Measurements from ENCODE around the gene NME7. TPM values are rescaled to one million over a fixed set of nuclear protein-coding genes. Genes with fewer than 3 reads are reported as not detected.

The NME7 gene
- total RNA-seq, 1 donor from 2014 or later, result 18.6 TPM

DNA sequence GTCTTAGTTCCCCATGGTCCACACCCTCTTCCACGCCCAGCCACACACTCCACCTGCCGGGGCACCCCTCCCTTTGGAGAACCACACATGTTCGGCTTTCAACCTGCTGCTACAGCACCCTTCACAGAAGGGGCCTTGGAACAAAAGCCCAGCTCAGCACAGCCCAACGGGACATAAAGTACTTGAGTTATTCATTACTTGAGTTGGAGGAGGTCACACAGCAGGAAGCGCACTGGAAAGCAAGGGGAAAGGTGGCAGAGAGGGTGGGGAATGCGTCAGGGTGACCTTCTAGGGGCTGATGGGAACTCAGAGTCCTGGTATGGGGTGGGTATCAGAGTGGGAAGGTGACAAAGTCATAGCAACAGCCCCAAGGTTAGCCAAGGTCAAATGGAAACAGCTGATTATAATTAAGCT is 264.1 kb downstream of the NME7 start:
- Mint-ChIP-seq H3K4me1 (ENCODE audit: low read depth, unreplicated experiment) (peaks cover 15% of the 10 kb centered on the region), H3K27me3 (ENCODE audit: unreplicated experiment) (peaks cover 14% of the 10 kb centered on the region), H3K27ac (ENCODE audit: unreplicated experiment) (no peak overlapping the region), H3K9me3 (ENCODE audit: unreplicated experiment) (peaks cover 14% of the 10 kb centered on the region), H3K36me3 (ENCODE audit: unreplicated experiment) (peaks cover 5% of the 10 kb centered on the region), H3K4me3 (ENCODE audit: unreplicated experiment) (no peak overlapping the region)
- TF ChIP-seq, protein P1, sequence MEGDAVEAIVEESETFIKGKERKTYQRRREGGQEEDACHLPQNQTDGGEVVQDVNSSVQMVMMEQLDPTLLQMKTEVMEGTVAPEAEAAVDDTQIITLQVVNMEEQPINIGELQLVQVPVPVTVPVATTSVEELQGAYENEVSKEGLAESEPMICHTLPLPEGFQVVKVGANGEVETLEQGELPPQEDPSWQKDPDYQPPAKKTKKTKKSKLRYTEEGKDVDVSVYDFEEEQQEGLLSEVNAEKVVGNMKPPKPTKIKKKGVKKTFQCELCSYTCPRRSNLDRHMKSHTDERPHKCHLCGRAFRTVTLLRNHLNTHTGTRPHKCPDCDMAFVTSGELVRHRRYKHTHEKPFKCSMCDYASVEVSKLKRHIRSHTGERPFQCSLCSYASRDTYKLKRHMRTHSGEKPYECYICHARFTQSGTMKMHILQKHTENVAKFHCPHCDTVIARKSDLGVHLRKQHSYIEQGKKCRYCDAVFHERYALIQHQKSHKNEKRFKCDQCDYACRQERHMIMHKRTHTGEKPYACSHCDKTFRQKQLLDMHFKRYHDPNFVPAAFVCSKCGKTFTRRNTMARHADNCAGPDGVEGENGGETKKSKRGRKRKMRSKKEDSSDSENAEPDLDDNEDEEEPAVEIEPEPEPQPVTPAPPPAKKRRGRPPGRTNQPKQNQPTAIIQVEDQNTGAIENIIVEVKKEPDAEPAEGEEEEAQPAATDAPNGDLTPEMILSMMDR (IDR thresholded peaks at IDR 0.05; ENCODE audit: partially characterized antibody, unreplicated experiment), result no peak
- no peak for DNase-seq

GRCh38 chr1:169103002-169103401 is 264.6 kb downstream of the NME7 start:
- TF ChIP-seq, protein P1 (IDR thresholded peaks at IDR 0.05; ENCODE audit: partially characterized antibody, unreplicated experiment), result no peak
- DNase-seq, result no peak
- H3K27ac Mint-ChIP-seq (ENCODE audit: unreplicated experiment), result no peak overlapping the region
- H3K36me3 Mint-ChIP-seq (ENCODE audit: unreplicated experiment), result peaks cover 5% of the 10 kb centered on the region
- no peak overlapping the region for H3K4me3 Mint-ChIP-seq (ENCODE audit: unreplicated experiment)
- H3K9me3 Mint-ChIP-seq (ENCODE audit: unreplicated experiment), result peaks cover 14% of the 10 kb centered on the region
- H3K27me3 Mint-ChIP-seq (ENCODE audit: unreplicated experiment), result peaks cover 12% of the 10 kb centered on the region
- peaks cover 12% of the 10 kb centered on the region for H3K4me1 Mint-ChIP-seq (ENCODE audit: low read depth, unreplicated experiment)

- DNase-seq, result no peak
- Mint-ChIP-seq H3K27ac (ENCODE audit: unreplicated experiment) (no peak overlapping the region), H3K4me3 (ENCODE audit: unreplicated experiment) (no peak overlapping the region), H3K4me1 (ENCODE audit: low read depth, unreplicated experiment) (peaks cover 9% of the 10 kb centered on the region), H3K27me3 (ENCODE audit: unreplicated experiment) (peaks cover 10% of the 10 kb centered on the region), H3K36me3 (ENCODE audit: unreplicated experiment) (peaks cover 5% of the 10 kb centered on the region), H3K9me3 (ENCODE audit: unreplicated experiment) (peaks cover 11% of the 10 kb centered on the region)
- TF ChIP-seq, protein P1 (IDR thresholded peaks at IDR 0.05; ENCODE audit: partially characterized antibody, unreplicated experiment), result no peak
Measured at GRCh38 chr1:169102567-169102966, 265.0 kb downstream of the NME7 start.

- TF ChIP-seq, protein P1 (IDR thresholded peaks at IDR 0.05; ENCODE audit: partially characterized antibody, unreplicated experiment), result no peak
- H3K36me3 Mint-ChIP-seq (ENCODE audit: unreplicated experiment), result peaks cover 5% of the 10 kb centered on the region
Measured at GRCh38 chr1:169100651-169101088, 266.9 kb downstream of the NME7 start.

GRCh38 chr1:169100208-169100607 is 267.4 kb downstream of the NME7 start:
- Mint-ChIP-seq H3K36me3 (ENCODE audit: unreplicated experiment) (peaks cover 5% of the 10 kb centered on the region), H3K27me3 (ENCODE audit: unreplicated experiment) (peaks cover 5% of the 10 kb centered on the region), H3K9me3 (ENCODE audit: unreplicated experiment) (peaks cover 4% of the 10 kb centered on the region), H3K27ac (ENCODE audit: unreplicated experiment) (no peak overlapping the region), H3K4me1 (ENCODE audit: low read depth, unreplicated experiment) (peaks cover 4% of the 10 kb centered on the region), H3K4me3 (ENCODE audit: unreplicated experiment) (no peak overlapping the region)
- DNase-seq, result no peak
- TF ChIP-seq, protein P1 (IDR thresholded peaks at IDR 0.05; ENCODE audit: partially characterized antibody, unreplicated experiment), result no peak

More at GRCh38 chr1:169100651-169101088, 266.9 kb downstream of the NME7 start:
- no peak for DNase-seq
- H3K4me3 Mint-ChIP-seq (ENCODE audit: unreplicated experiment), result no peak overlapping the region
- no peak overlapping the region for H3K27ac Mint-ChIP-seq (ENCODE audit: unreplicated experiment)
- peaks cover 4% of the 10 kb centered on the region for H3K9me3 Mint-ChIP-seq (ENCODE audit: unreplicated experiment)
- peaks cover 5% of the 10 kb centered on the region for H3K27me3 Mint-ChIP-seq (ENCODE audit: unreplicated experiment)
- H3K4me1 Mint-ChIP-seq (ENCODE audit: low read depth, unreplicated experiment), result peaks cover 7% of the 10 kb centered on the region

Data from glutamatergic neuron (in vitro differentiated cells).